HG03025 (cell line): Measurements from ENCODE around the gene DDX24.

ENCODE experiments used
- ATAC-seq: cut with Tn5 transposase; IDR thresholded peaks from one replicate; pipeline ENCODE4 v1.9.1; 2021; ENCODE audit warnings: mild to moderate bottlenecking, moderate library complexity; ENCODE audit not compliant: unreplicated experiment, low FRiP score

Gene DDX24

GRCh38 chr14:94015223-94015622 lies 65.8 kb downstream of the DDX24 start:
- no peak for ATAC-seq

- no peak for ATAC-seq
Measured at GRCh38 chr14:94014382-94014781, 66.6 kb downstream of the DDX24 start.

- ATAC-seq: no peak
Measured at GRCh38 chr14:94011795-94012194, 69.2 kb downstream of the DDX24 start.

- ATAC-seq: no peak
Measured at GRCh38 chr14:94010625-94011024, 70.4 kb downstream of the DDX24 start.

GRCh38 chr14:94009767-94010166 lies 71.2 kb downstream of the DDX24 start:
- peak; percentile 56 for ATAC-seq

GRCh38 chr14:94008234-94008633 lies 72.8 kb downstream of the DDX24 start:
- no peak for ATAC-seq

- no peak for ATAC-seq
Measured at GRCh38 chr14:94005324-94006073, 75.5 kb downstream of the DDX24 start.

- no peak for ATAC-seq
Measured at GRCh38 chr14:94004015-94004414, 77.0 kb downstream of the DDX24 start.

GRCh38 chr14:94003397-94003796 lies 77.6 kb downstream of the DDX24 start:
- no peak for ATAC-seq

- ATAC-seq: no peak
Measured at GRCh38 chr14:94001501-94002396, 79.3 kb downstream of the DDX24 start.

- ATAC-seq: no peak
Measured at GRCh38 chr14:94001016-94001415, 80.0 kb downstream of the DDX24 start.

GRCh38 chr14:94000267-94000666 lies 80.7 kb downstream of the DDX24 start:
- no peak for ATAC-seq

- ATAC-seq: no peak
Measured at GRCh38 chr14:93999573-93999972, 81.4 kb downstream of the DDX24 start.

- ATAC-seq: no peak
Measured at GRCh38 chr14:93998871-93999403, 82.1 kb downstream of the DDX24 start.
